ENCODE results near the gene IL4.
"Not testable (repeated sequence)": the region's sequence is repeated elsewhere in the genome, so short reads cannot be mapped to it uniquely, and the experiment has no call there.

The IL4 gene

GRCh38 chr5:132674671-132675506 is 1.1 kb downstream of the IL4 start:
- DNase-seq: no peak

GRCh38 chr5:132675936-132676689 is 2.3 kb downstream of the IL4 start:
- DNase-seq: no peak

- no peak for DNase-seq
Observed at GRCh38 chr5:132677191-132677590, 3.4 kb downstream of the IL4 start.

GRCh38 chr5:132677682-132678400 is 4.1 kb downstream of the IL4 start:
- no peak for DNase-seq

- no peak for DNase-seq
Observed at GRCh38 chr5:132678735-132679134, 4.9 kb downstream of the IL4 start.

GRCh38 chr5:132679166-132679565 is 5.4 kb downstream of the IL4 start:
- no peak for DNase-seq

GRCh38 chr5:132679717-132680380 is 6.1 kb downstream of the IL4 start:
- no peak for DNase-seq

- no peak for DNase-seq
Observed at GRCh38 chr5:132680780-132681475, 7.1 kb downstream of the IL4 start.

GRCh38 chr5:132681476-132681831 is 7.7 kb downstream of the IL4 start:
- DNase-seq: no peak

- no peak for DNase-seq
Observed at GRCh38 chr5:132681983-132682382, 8.2 kb downstream of the IL4 start.

- DNase-seq: no peak
Observed at GRCh38 chr5:132684491-132684890, 10.7 kb downstream of the IL4 start.

GRCh38 chr5:132684922-132685720 is 11.3 kb downstream of the IL4 start:
- DNase-seq: no peak

GRCh38 chr5:132686193-132686592 is 12.4 kb downstream of the IL4 start:
- DNase-seq: no peak

GRCh38 chr5:132687995-132688394 is 14.2 kb downstream of the IL4 start:
- no peak for DNase-seq

- DNase-seq: no peak
Observed at GRCh38 chr5:132688536-132689339, 14.9 kb downstream of the IL4 start.

- no peak for DNase-seq
Observed at GRCh38 chr5:132689513-132689912, 15.7 kb downstream of the IL4 start.

- no peak for DNase-seq
Observed at GRCh38 chr5:132690156-132690555, 16.4 kb downstream of the IL4 start.

GRCh38 chr5:132691755-132692631 is 18.2 kb downstream of the IL4 start:
- not testable (repeated sequence) for DNase-seq

GRCh38 chr5:132692632-132692967 is 18.8 kb downstream of the IL4 start:
- no peak for DNase-seq

GRCh38 chr5:132695956-132696355 is 22.2 kb downstream of the IL4 start:
- DNase-seq: no peak

Data from activated CD4-positive, CD25-positive, alpha-beta regulatory T cell (primary cell).